Naive thymus-derived CD4-positive, alpha-beta T cell (primary cell): ENCODE data around the gene NELFB. TPM values are rescaled to one million over a fixed set of nuclear protein-coding genes. Genes with fewer than 3 reads are reported as not detected.
A peak's percentile ranks its signal among the peaks of the same experiment; 100 is the strongest.
"Not testable (repeated sequence)": the region's sequence is repeated elsewhere in the genome, so short reads cannot be mapped to it uniquely, and the experiment has no call there.

Experiments used
- ATAC-seq: fragments of 150-1000 bp; cut with Tn5 transposase; 2 replicates; pipeline ENCODE4 v1.10.0; 2021; ENCODE audit warnings: mild to moderate bottlenecking, moderate library complexity
- CTCF ChIA-PET: fragments of 350-600 bp; sonication (Branson Sonifier 250); formaldehyde crosslinking; loops from one replicate; lab custom pipeline; 2021; ENCODE audit warnings: antibody characterized with exemption; lab: Charles Lee
- POLR2A ChIA-PET: fragments of 350-600 bp; sonication (Branson Sonifier 250); formaldehyde crosslinking; loops from one replicate; lab custom pipeline; 2021; ENCODE audit warnings: antibody characterized with exemption, inconsistent platforms; lab: Charles Lee
- DNase-seq, 9 donors: peaks; one replicate each; pipeline versions ENCODE4 v3.0.0 to v3.0.0-alpha.2; 2020 to 2022; ENCODE audit warnings: mixed read lengths in 1 of 9
- H3K27ac ChIP-seq: one replicate; pipeline ENCODE4 v1.7.0; 2013; ENCODE audit warnings: mild to moderate bottlenecking, low read depth, low read length, moderate library complexity
- H3K27me3 ChIP-seq, 2 donors: one replicate each; pipeline ENCODE4 v1.7.0; 2013; ENCODE audit warnings: low read length in 2 of 2, mild to moderate bottlenecking in 2 of 2, moderate library complexity in 2 of 2; ENCODE audit not compliant: control insufficient read depth in 2 of 2, insufficient read depth in 2 of 2
- H3K36me3 ChIP-seq, 3 experiments: 1 replicate in 2 of 3; 2 replicates in 1 of 3; pipeline ENCODE4 v1.7.0; 2013; ENCODE audit warnings: low read length in 3 of 3, mild to moderate bottlenecking in 3 of 3, moderate library complexity in 1 of 3; ENCODE audit not compliant: insufficient read depth in 3 of 3, control insufficient read depth in 2 of 3
- H3K4me1 ChIP-seq, 2 donors: one replicate each; pipeline ENCODE4 v1.7.0; 2013; ENCODE audit warnings: low read length in 2 of 2, mild to moderate bottlenecking in 2 of 2, moderate library complexity in 1 of 2; ENCODE audit not compliant: control insufficient read depth in 2 of 2, insufficient read depth in 2 of 2
- H3K4me3 ChIP-seq: 2 replicates; pipeline ENCODE4 v1.7.0; 2013; ENCODE audit warnings: mild to moderate bottlenecking, low read length
- H3K9me3 ChIP-seq, 3 experiments: 1 replicate in 2 of 3; 2 replicates in 1 of 3; pipeline ENCODE4 v1.7.0; 2013; ENCODE audit warnings: low read length in 3 of 3; ENCODE audit not compliant: control insufficient read depth in 2 of 3
- H3K27ac Mint-ChIP-seq, 9 donors: one replicate each; pipeline ENCODE4 v1.8.0; 2020 to 2022; ENCODE audit warnings: mixed read lengths in 9 of 9, mild to moderate bottlenecking in 8 of 9, moderate library complexity in 5 of 9, inconsistent platforms in 2 of 9
- H3K27me3 Mint-ChIP-seq, 5 donors: one replicate each; pipeline ENCODE4 v1.8.0; 2021 to 2022; ENCODE audit warnings: mixed read lengths in 5 of 5, mild to moderate bottlenecking in 1 of 5
- H3K36me3 Mint-ChIP-seq, 5 donors: one replicate each; pipeline ENCODE4 v1.8.0; 2020 to 2022; ENCODE audit warnings: mixed read lengths in 5 of 5, mild to moderate bottlenecking in 3 of 5, inconsistent platforms in 1 of 5
- H3K4me1 Mint-ChIP-seq, 7 donors: one replicate each; pipeline ENCODE4 v1.8.0; 2020 to 2022; ENCODE audit warnings: mixed read lengths in 7 of 7, mild to moderate bottlenecking in 3 of 7, inconsistent platforms in 1 of 7
- H3K4me3 Mint-ChIP-seq, 10 donors: one replicate each; pipeline ENCODE4 v1.8.0; 2020 to 2022; ENCODE audit warnings: mild to moderate bottlenecking in 10 of 10, mixed read lengths in 10 of 10, moderate library complexity in 6 of 10, inconsistent platforms in 2 of 10
- H3K9me3 Mint-ChIP-seq, 11 donors: one replicate each; pipeline ENCODE4 v1.8.0; 2020 to 2022; ENCODE audit warnings: mixed read lengths in 11 of 11, mild to moderate bottlenecking in 4 of 11, inconsistent platforms in 1 of 11, moderate library complexity in 1 of 11
- intact Hi-C, 2 donors: fragments of 100-400 bp; cut with micrococcal nuclease; formaldehyde crosslinking; loops; one replicate each; pipeline ENCODE4 v1.15.1; 2023
- polyA plus RNA-seq, 2 donors: library from polyadenylated mRNA; unstranded; fragments of 300-500 nt; fragmentation: Illumina TruSeq; gene quantifications; one replicate each; pipeline ENCODE4 v1.2.3, GENCODE V29; 2021
- total RNA-seq, 6 experiments: library from RNA in 5 of 6; stranded (reverse) in 5 of 6; gene quantifications; 1 replicate in 5 of 6; 2 replicates in 1 of 6; pipeline ENCODE4 v1.2.3 and lab custom pipeline; 2021 to 2026

Gene NELFB
- total and polyA plus RNA-seq, 7 experiments from 2014 or later, result 22.9 to 64.2 (median 38.9) TPM

GRCh38 chr9:137240841-137241489 is 14.2 kb upstream of the NELFB start, which contains the start of gene TUBB4B:
Gene TUBB4B (plus strand): TSS chr9:137241287. CDS start chr9:137241361, 74 bp downstream.
- no peaks in the 10 kb centered on the region for H3K9me3 ChIP-seq
- Mint-ChIP-seq H3K4me3 (peak within 1 kb of the TSS; percentile 83 to 97 (median 92)), H3K4me1 (peaks cover 12 to 35% (median 21%) of the 10 kb centered on the region in 7 donors), H3K27ac (peak within 1 kb of the TSS; percentile 82 to 94 (median 93)), H3K9me3 (peaks cover 0 to 9% (median 0%) of the 10 kb centered on the region in 11 donors), H3K27me3 (peaks cover 0 to 4% (median 0%) of the 10 kb centered on the region in 5 donors), H3K36me3 (peaks cover 0 to 14% (median 4%) of the 10 kb centered on the region in 5 donors)
- H3K4me1 ChIP-seq, result peaks cover 15 to 23% of the 10 kb centered on the region in 2 donors
- CTCF ChIA-PET, result interaction anchor here (0.6 to 1.3 kb wide), 4 partner anchors 13 to 145 kb away, joined by 4 to 9 read pairs (median 5); partner anchors contain the start of gene NELFB
- ATAC-seq (peak; percentile 87), DNase-seq (peak; percentile 87 to 99 (median 98))
- no peaks in the 10 kb centered on the region for H3K27me3 ChIP-seq
- H3K4me3 ChIP-seq, result peak within 1 kb of the TSS; percentile 72
- intact Hi-C loops, result loop anchor here (1.0 to 5.0 kb wide), 16 partner anchors 14 to 829 kb away; partner anchors contain the start of genes ANAPC2 (in 2 of the 2), MAN1B1 (in 2 of the 2), NDOR1 (in 2 of the 2) and NELFB (in 2 of the 2)
- POLR2A ChIA-PET, result interaction anchor here (0.7 to 10.7 kb wide), 37 partner anchors 12 to 708 kb away, joined by 3 to 168 read pairs (median 4); partner anchors contain the start of genes ANAPC2, CYSRT1, EXD3 and MAN1B1
- peak within 1 kb of the TSS; percentile 83 for H3K27ac ChIP-seq
- H3K36me3 ChIP-seq, result peaks cover 0 to 19% (median 9%) of the 10 kb centered on the region in 3 experiments

DNA sequence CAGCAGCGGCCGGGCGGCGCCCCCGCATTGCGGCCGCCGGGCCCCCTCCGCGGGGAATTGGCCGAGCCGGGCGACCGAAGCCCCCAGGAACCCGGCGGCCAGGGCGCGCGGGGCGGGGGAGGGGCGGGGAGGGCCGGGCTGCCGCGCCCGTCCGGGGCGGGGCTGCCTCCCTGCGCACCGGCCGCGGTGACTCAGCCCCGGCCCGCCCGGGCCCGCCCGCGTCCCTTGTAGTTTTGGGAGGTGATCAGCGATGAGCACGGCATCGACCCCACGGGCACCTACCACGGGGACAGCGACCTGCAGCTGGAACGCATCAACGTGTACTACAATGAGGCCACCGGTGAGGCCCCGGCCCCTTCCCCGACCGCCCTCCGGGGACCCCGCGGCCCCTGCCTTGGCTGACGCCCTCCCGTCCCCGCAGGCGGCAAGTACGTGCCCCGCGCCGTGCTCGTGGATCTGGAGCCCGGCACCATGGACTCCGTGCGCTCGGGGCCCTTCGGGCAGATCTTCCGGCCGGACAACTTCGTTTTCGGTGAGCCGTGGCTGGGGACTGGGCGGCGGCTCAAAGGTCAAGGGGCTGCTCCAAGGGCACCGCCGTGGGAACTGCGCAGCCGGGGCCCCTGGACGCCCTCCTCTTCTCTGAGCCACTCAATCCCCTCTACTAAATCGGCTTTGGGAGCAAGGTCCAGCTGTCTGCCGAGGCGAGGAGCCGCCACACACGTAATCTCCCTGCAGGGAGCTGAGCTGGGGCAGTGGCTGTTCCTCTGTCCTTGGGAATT is 13.4 kb upstream of the NELFB start:
- H3K27ac Mint-ChIP-seq, result peak overlapping the region in 8 of 9 donors; percentile 12 to 94 (median 82)
- peak; percentile 23 for ATAC-seq
- Histone ChIP-seq H3K27ac (peak overlapping the region; percentile 63), H3K9me3 (no peaks in the 10 kb centered on the region), H3K4me3 (peak overlapping the region; percentile 57), H3K36me3 (peaks cover 0 to 19% (median 9%) of the 10 kb centered on the region in 3 experiments), H3K27me3 (no peaks in the 10 kb centered on the region), H3K4me1 (peaks cover 15 to 16% of the 10 kb centered on the region in 2 donors)
- peaks cover 0 to 14% (median 4%) of the 10 kb centered on the region in 5 donors for H3K36me3 Mint-ChIP-seq
- peaks cover 0 to 9% (median 0%) of the 10 kb centered on the region in 11 donors for H3K9me3 Mint-ChIP-seq
- peaks cover 0 to 4% (median 0%) of the 10 kb centered on the region in 5 donors for H3K27me3 Mint-ChIP-seq
- ChIA-PET POLR2A (interaction anchor here (0.8 to 10.7 kb wide), 23 partner anchors 12 to 708 kb away, joined by 3 to 168 read pairs (median 4); partner anchors contain the start of genes ANAPC2, CYSRT1, DPP7 and MAN1B1), CTCF (interaction anchor here (0.6 to 1.3 kb wide), 4 partner anchors 13 to 203 kb away, joined by 3 to 5 read pairs (median 4); no protein-coding TSS in a partner anchor)
- H3K4me3 Mint-ChIP-seq, result peak overlapping the region; percentile 83 to 94 (median 86)
- peaks cover 12 to 35% (median 21%) of the 10 kb centered on the region in 7 donors for H3K4me1 Mint-ChIP-seq
- intact Hi-C loops, result loop anchor here (1.0 to 5.0 kb wide), 16 partner anchors 14 to 829 kb away; partner anchors contain the start of genes ANAPC2 (in 2 of the 2), MAN1B1 (in 2 of the 2), NDOR1 (in 2 of the 2) and NELFB (in 2 of the 2)
- peak in 4 of 9 donors; percentile 29 to 80 (median 54) for DNase-seq

DNA sequence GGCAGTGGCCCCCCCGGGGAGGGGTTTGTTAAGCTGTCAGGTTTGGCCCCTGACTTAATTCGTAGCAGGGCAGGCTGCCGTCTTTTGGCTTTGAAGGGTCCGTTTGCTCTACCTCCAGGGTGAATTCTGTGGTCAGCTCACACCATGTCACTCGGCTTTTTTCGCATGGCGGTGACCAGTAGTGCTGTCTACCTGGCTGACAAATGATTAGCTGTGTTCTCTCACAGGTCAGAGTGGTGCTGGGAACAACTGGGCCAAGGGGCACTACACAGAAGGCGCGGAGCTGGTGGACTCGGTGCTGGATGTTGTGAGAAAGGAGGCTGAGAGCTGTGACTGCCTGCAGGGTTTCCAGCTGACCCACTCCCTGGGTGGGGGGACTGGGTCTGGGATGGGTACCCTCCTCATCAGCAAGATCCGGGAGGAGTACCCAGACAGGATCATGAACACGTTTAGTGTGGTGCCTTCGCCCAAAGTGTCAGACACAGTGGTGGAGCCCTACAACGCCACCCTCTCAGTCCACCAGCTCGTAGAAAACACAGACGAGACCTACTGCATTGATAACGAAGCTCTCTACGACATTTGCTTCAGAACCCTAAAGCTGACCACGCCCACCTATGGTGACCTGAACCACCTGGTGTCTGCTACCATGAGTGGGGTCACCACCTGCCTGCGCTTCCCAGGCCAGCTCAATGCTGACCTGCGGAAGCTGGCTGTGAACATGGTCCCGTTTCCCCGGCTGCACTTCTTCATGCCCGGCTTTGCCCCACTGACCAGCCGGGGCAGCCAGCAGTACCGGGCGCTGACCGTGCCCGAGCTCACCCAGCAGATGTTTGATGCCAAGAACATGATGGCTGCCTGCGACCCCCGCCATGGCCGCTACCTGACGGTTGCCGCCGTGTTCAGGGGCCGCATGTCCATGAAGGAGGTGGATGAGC is 12.6 kb upstream of the NELFB start:
- no peak for ATAC-seq
- intact Hi-C loops, result loop anchor here in 1 of 2 donors (5.0 kb wide), 1 partner anchor 830 kb away; the partner anchor contains the start of genes ENTR1 and PMPCA
- H3K27ac Mint-ChIP-seq, result peak overlapping the region; percentile 30 to 85 (median 65)
- H3K36me3 ChIP-seq, result peaks cover 0 to 19% (median 9%) of the 10 kb centered on the region in 3 experiments
- H3K4me1 Mint-ChIP-seq, result peaks cover 12 to 35% (median 21%) of the 10 kb centered on the region in 7 donors
- peaks cover 11 to 15% of the 10 kb centered on the region in 2 donors for H3K4me1 ChIP-seq
- H3K27ac ChIP-seq, result peak overlapping the region; percentile 63
- POLR2A ChIA-PET, result interaction anchor here (0.9 to 10.7 kb wide), 7 partner anchors 11 to 156 kb away, joined by 3 to 168 read pairs (median 4); partner anchors contain the start of genes CYSRT1, DPP7, MAN1B1 and NELFB
- no peak for DNase-seq
- H3K9me3 Mint-ChIP-seq, result peaks cover 0 to 9% (median 0%) of the 10 kb centered on the region in 11 donors
- CTCF ChIA-PET, result interaction anchor here (0.6 to 1.1 kb wide), 3 partner anchors 12 to 314 kb away, joined by 3 to 5 read pairs (median 3); no protein-coding TSS in a partner anchor
- peaks cover 0 to 14% (median 4%) of the 10 kb centered on the region in 5 donors for H3K36me3 Mint-ChIP-seq
- no peaks in the 10 kb centered on the region for H3K27me3 ChIP-seq
- H3K4me3 Mint-ChIP-seq, result peak overlapping the region; percentile 65 to 89 (median 84)
- H3K27me3 Mint-ChIP-seq, result peaks cover 0 to 4% (median 0%) of the 10 kb centered on the region in 5 donors
- peak overlapping the region; percentile 57 for H3K4me3 ChIP-seq
- H3K9me3 ChIP-seq, result no peaks in the 10 kb centered on the region

DNA sequence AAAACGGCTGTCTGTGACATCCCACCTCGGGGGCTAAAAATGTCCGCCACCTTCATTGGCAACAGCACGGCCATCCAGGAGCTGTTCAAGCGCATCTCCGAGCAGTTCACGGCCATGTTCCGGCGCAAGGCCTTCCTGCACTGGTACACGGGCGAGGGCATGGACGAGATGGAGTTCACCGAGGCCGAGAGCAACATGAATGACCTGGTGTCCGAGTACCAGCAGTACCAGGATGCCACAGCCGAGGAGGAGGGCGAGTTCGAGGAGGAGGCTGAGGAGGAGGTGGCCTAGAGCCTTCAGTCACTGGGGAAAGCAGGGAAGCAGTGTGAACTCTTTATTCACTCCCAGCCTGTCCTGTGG is 11.9 kb upstream of the NELFB start:
- peaks cover 12 to 34% (median 20%) of the 10 kb centered on the region in 7 donors for H3K4me1 Mint-ChIP-seq
- H3K36me3 ChIP-seq, result peaks cover 0 to 19% (median 9%) of the 10 kb centered on the region in 3 experiments
- not testable (repeated sequence) for H3K9me3 Mint-ChIP-seq, ATAC-seq, DNase-seq, H3K27me3 Mint-ChIP-seq, H3K27ac ChIP-seq, H3K4me3 ChIP-seq, H3K27me3 ChIP-seq, H3K9me3 ChIP-seq
- peaks cover 11 to 15% of the 10 kb centered on the region in 2 donors for H3K4me1 ChIP-seq
- H3K4me3 Mint-ChIP-seq, result peak overlapping the region in 5 of 10 donors; percentile 32 to 88 (median 84)
- ChIA-PET POLR2A (interaction anchor here (0.9 to 10.7 kb wide), 4 partner anchors 10 to 156 kb away, joined by 4 to 168 read pairs (median 18); partner anchors contain the start of genes DPP7, MAN1B1, NELFB and STPG3), CTCF (interaction anchor here (0.6 kb wide), 1 partner anchor 313 kb away, joined by 3 read pairs; no protein-coding TSS in a partner anchor)
- peaks cover 0 to 14% (median 4%) of the 10 kb centered on the region in 5 donors for H3K36me3 Mint-ChIP-seq
- intact Hi-C loops, result loop anchor here in 1 of 2 donors (5.0 kb wide), 1 partner anchor 831 kb away; the partner anchor contains the start of genes ENTR1 and PMPCA
- H3K27ac Mint-ChIP-seq, result peak overlapping the region in 1 of 9 donors; percentile 82
